HepG2 (cell line): Measurements from ENCODE around the gene CYSTM1. TPM values are rescaled to one million over a fixed set of nuclear protein-coding genes. Genes with fewer than 3 reads are reported as not detected.
A peak's percentile ranks its signal among the peaks of the same experiment; 100 is the strongest.

Experiments used
- AHDC1 ChIP-seq: sonication (generic); formaldehyde crosslinking; IDR thresholded peaks from 2 replicates; pipeline ENCODE4 v1.5.1; 2020; ENCODE audit warnings: mild to moderate bottlenecking, missing genetic modification reagents, borderline replicate concordance
- ATM ChIP-seq: fragments of 450-650 bp; IDR thresholded peaks from 2 replicates; pipeline ENCODE4 v1.7.1; 2017; ENCODE audit warnings: mild to moderate bottlenecking, borderline replicate concordance
- HINFP ChIP-seq: sonication (generic); formaldehyde crosslinking; IDR thresholded peaks from 2 replicates; pipeline ENCODE4 v1.4.0; 2020; ENCODE audit warnings: low read depth, mild to moderate bottlenecking, missing genetic modification reagents
- NR3C1 ChIP-seq: sonication (generic); formaldehyde crosslinking; IDR thresholded peaks from 2 replicates; pipeline ENCODE4 v1.4.0; 2020; ENCODE audit warnings: missing genetic modification reagents
- polyA plus RNA-seq, 8 experiments: library from polyadenylated mRNA; depleted of rRNA in 3 of 8; stranded (reverse) in 7 of 8; unstranded in 1 of 8; fragments of >200 nt; fragmentation: Illumina TruSeq in 4 of 8; extraction: Trizol in 4 of 8; gene quantifications; 2 replicates each; pipeline versions ENCODE4 v1.2.1 to v1.2.3, GENCODE V29; 2011 to 2016; ENCODE audit warnings: low read depth in 4 of 8, missing spikeins in 1 of 8, mixed read lengths in 1 of 8; ENCODE audit not compliant: insufficient read depth in 1 of 8
- total RNA-seq, 5 experiments: library from RNA; depleted of rRNA; stranded (reverse); fragments of >200 nt; fragmentation: Illumina TruSeq; extraction: Trizol; gene quantifications; 2 replicates each; pipeline ENCODE4 v1.2.3, GENCODE V29; 2016; ENCODE audit warnings: low read depth in 1 of 5
- TF ChIP-seq, protein P1 (sequence below), 2 experiments: sonication (generic) in 1 of 2; formaldehyde crosslinking in 1 of 2; IDR thresholded peaks; 2 replicates each; pipeline versions ENCODE4 v1.4.0 to v1.6.1; 2016 to 2020; ENCODE audit warnings: borderline replicate concordance in 1 of 2, low read depth in 1 of 2, mild to moderate bottlenecking in 1 of 2, missing genetic modification reagents in 1 of 2

CYSTM1 gene
- total and polyA plus RNA-seq, 2 of the 13 experiments (the other 11 are each of a cell fraction or from before 2014, with no cell fraction given): 40.0 to 73.4 TPM

GRCh38 chr5:140175367-140176030, 511 bp downstream of the CYSTM1 start (continued):
- 0 out of 2 replicates have a peak, but pooled peaks have one; percentile 16 for TF ChIP-seq HINFP (CRISPR knock-in tag)
- TF ChIP-seq AHDC1 (CRISPR knock-in tag): peak; percentile 19; the same call in 1 of the 2 replicates
- TF ChIP-seq, protein P1, sequence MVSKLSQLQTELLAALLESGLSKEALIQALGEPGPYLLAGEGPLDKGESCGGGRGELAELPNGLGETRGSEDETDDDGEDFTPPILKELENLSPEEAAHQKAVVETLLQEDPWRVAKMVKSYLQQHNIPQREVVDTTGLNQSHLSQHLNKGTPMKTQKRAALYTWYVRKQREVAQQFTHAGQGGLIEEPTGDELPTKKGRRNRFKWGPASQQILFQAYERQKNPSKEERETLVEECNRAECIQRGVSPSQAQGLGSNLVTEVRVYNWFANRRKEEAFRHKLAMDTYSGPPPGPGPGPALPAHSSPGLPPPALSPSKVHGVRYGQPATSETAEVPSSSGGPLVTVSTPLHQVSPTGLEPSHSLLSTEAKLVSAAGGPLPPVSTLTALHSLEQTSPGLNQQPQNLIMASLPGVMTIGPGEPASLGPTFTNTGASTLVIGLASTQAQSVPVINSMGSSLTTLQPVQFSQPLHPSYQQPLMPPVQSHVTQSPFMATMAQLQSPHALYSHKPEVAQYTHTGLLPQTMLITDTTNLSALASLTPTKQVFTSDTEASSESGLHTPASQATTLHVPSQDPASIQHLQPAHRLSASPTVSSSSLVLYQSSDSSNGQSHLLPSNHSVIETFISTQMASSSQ (IDR thresholded peaks at IDR 0.05; ENCODE audit: low read depth): no peak
- TF ChIP-seq, protein P1 (CRISPR knock-in tag; IDR thresholded peaks at IDR 0.05; ENCODE audit: borderline replicate concordance): 0 out of 2 replicates have a peak, but pooled peaks have one; percentile 20
- TF ChIP-seq ATM: no peak
- TF ChIP-seq NR3C1: no peak
